ENCODE measurements around the gene MAP7D1. TPM values are rescaled to one million over a fixed set of nuclear protein-coding genes. Genes with fewer than 3 reads are reported as not detected.

Gene MAP7D1
- polyA plus RNA-seq (2013, experiment 1 of 2) = 56.9 TPM
- polyA plus RNA-seq (2013, experiment 2 of 2) = 60.4 TPM

- H3K4me3 ChIP-seq (ENCODE audit: low read length) = peak within 1 kb of the TSS; percentile 92
- H3K27me3 ChIP-seq (ENCODE audit: insufficient read depth, low read length) = peaks cover 38% of the 10 kb centered on the region
- peaks cover 18% of the 10 kb centered on the region for H3K4me1 ChIP-seq (ENCODE audit: insufficient read depth, low read length)
- H3K27ac ChIP-seq (ENCODE audit: low read depth, low read length) = peak within 1 kb of the TSS; percentile 76
- under 1% methylated on average over 88 of the region's 88 CpGs for WGBS
- H3K9ac ChIP-seq (ENCODE audit: low read depth, low read length) = peak within 1 kb of the TSS; percentile 75
- no peaks in the 10 kb centered on the region for H3K9me3 ChIP-seq (ENCODE audit: insufficient read depth, low read depth, low read length)
- no peaks in the 10 kb centered on the region for H3K36me3 ChIP-seq (ENCODE audit: insufficient read depth, low read length)
These were observed at the start of gene MAP7D1 for GRCh38 chr1:36155408-36156328. TSS of gene MAP7D1 (plus strand) at chr1:36156160. CDS start at chr1:36156418, 258 bp downstream.

DNA sequence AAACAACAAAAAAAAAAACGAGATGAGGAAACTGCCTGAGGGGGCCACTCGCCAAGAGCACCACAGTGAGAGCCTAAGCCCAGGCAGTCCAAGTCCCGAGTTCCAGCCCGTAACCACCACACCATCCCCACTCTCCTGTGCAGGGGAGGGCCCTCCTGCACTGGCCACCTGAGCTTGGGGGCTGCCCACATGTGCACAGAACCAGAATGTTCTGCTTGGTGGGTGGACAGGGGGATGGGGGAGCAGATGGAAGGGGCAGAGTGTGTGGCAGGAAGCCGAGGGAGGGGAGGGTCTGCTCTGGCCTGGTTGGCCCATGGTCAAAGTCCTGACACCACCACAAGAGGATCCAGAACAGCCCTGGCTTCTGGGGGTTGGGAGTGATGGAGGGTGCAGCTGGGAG, 49.7 kb upstream of the MAP7D1 start:
- H3K4me1 ChIP-seq (ENCODE audit: insufficient read depth, low read length) = no peaks in the 10 kb centered on the region
- WGBS = 65% methylated on average over 5 of the region's 5 CpGs

DNA sequence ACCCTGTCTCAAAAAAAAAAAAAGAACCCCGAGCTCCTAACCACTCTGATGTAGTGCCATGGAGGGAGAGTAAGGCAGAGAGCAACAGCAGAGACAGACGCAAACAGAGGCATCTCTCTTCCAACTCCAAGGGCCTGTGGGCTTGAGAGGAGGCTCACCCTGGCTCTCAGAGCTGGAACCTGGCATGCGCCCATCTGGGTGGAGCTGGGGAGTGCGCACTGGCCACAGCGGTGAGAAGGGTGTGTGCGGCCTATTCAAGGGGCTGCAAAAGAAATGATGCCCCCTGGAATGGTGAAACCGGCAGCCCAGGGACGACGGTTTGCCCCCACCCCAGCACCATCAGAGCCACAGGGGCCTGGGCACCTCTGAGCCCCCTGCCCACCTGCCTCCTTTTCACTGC, 48.6 kb upstream of the MAP7D1 start:
- no peaks in the 10 kb centered on the region for H3K9me3 ChIP-seq (ENCODE audit: insufficient read depth, low read depth, low read length)
- H3K27ac ChIP-seq (ENCODE audit: low read depth, low read length) = no peak overlapping the region

More for the DNA sequence above, 49.7 kb upstream of the MAP7D1 start:
- H3K27ac ChIP-seq (ENCODE audit: low read depth, low read length) = no peak overlapping the region
- no peaks in the 10 kb centered on the region for H3K27me3 ChIP-seq (ENCODE audit: insufficient read depth, low read length)
- no peak overlapping the region for H3K9ac ChIP-seq (ENCODE audit: low read depth, low read length)
- no peaks in the 10 kb centered on the region for H3K36me3 ChIP-seq (ENCODE audit: insufficient read depth, low read length)
- no peak overlapping the region for H3K4me3 ChIP-seq (ENCODE audit: low read length)
- H3K9me3 ChIP-seq (ENCODE audit: insufficient read depth, low read depth, low read length) = no peaks in the 10 kb centered on the region

DNA sequence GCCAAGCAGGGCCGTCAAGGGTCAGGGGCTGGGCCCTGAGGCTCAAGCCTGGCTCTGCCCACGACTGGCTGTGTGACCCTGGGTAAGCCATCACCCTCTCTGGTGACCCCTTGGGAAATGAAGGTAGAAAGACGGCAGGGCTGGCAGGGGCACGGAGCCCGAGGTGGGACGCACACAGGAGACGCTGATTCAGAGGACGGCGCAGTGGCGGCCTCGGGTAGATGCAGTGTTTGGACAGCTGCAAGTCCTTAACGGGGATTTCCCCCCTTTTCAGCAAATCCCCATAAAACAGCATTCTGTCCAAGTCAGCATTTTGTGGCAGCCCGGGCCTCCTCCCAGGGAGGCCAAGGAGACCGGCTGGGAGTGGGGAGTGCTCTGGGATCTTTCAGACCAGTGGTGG, 47.6 kb upstream of the MAP7D1 start:
- Histone ChIP-seq H3K4me1 (ENCODE audit: insufficient read depth, low read length) (no peaks in the 10 kb centered on the region), H3K27me3 (ENCODE audit: insufficient read depth, low read length) (no peaks in the 10 kb centered on the region; the same call in 1 of the 2 replicates), H3K4me3 (ENCODE audit: low read length) (no peak overlapping the region), H3K9ac (ENCODE audit: low read depth, low read length) (no peak overlapping the region), H3K27ac (ENCODE audit: low read depth, low read length) (no peak overlapping the region), H3K9me3 (ENCODE audit: insufficient read depth, low read depth, low read length) (no peaks in the 10 kb centered on the region), H3K36me3 (ENCODE audit: insufficient read depth, low read length) (no peaks in the 10 kb centered on the region)
- 93% methylated on average over 14 of the region's 14 CpGs for WGBS

More for the DNA sequence above, 48.6 kb upstream of the MAP7D1 start:
- whole genome bisulfite sequencing = 95% methylated on average over 9 of the region's 9 CpGs
- Histone ChIP-seq H3K4me3 (ENCODE audit: low read length) (no peak overlapping the region), H3K4me1 (ENCODE audit: insufficient read depth, low read length) (no peaks in the 10 kb centered on the region), H3K36me3 (ENCODE audit: insufficient read depth, low read length) (no peaks in the 10 kb centered on the region), H3K27me3 (ENCODE audit: insufficient read depth, low read length) (no peaks in the 10 kb centered on the region), H3K9ac (ENCODE audit: low read depth, low read length) (no peak overlapping the region)

GRCh38 chr1:36109041-36109679, 46.8 kb upstream of the MAP7D1 start:
- H3K9ac ChIP-seq (ENCODE audit: low read depth, low read length) = no peak overlapping the region

DNA sequence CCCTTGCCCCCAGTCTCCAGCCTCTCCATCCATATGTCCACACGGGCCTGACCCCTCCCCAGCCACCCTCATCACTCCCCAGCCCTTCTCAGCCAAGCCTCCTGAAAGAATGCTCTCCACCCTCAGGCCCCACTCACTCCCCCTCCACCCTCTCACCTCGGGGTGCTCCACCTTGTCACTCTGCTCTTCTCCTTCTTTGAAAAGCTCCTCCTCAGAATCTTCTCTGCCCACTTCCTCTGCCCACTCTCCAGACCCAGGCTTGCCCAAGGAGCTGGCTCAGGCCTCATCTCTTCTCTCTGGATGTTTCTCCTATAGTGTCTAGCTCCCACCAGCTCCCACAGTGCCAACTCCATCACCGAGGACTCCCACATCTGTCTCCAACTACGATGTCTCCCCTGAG, 44.8 kb upstream of the MAP7D1 start:
- no peak overlapping the region for H3K9ac ChIP-seq (ENCODE audit: low read depth, low read length)
- WGBS = 84% methylated on average over 4 of the region's 4 CpGs
- no peaks in the 10 kb centered on the region for H3K4me1 ChIP-seq (ENCODE audit: insufficient read depth, low read length)
- H3K27ac ChIP-seq (ENCODE audit: low read depth, low read length) = no peak overlapping the region
- H3K9me3 ChIP-seq (ENCODE audit: insufficient read depth, low read depth, low read length) = no peaks in the 10 kb centered on the region
- no peaks in the 10 kb centered on the region; the same call in 1 of the 2 replicates for H3K27me3 ChIP-seq (ENCODE audit: insufficient read depth, low read length)
- H3K4me3 ChIP-seq (ENCODE audit: low read length) = no peak overlapping the region
- H3K36me3 ChIP-seq (ENCODE audit: insufficient read depth, low read length) = no peaks in the 10 kb centered on the region

More at GRCh38 chr1:36109041-36109679, 46.8 kb upstream of the MAP7D1 start:
- WGBS = 91% methylated on average over 11 of the region's 11 CpGs
- Histone ChIP-seq H3K27ac (ENCODE audit: low read depth, low read length) (no peak overlapping the region), H3K36me3 (ENCODE audit: insufficient read depth, low read length) (no peaks in the 10 kb centered on the region), H3K4me1 (ENCODE audit: insufficient read depth, low read length) (no peaks in the 10 kb centered on the region), H3K4me3 (ENCODE audit: low read length) (no peak overlapping the region), H3K9me3 (ENCODE audit: insufficient read depth, low read depth, low read length) (no peaks in the 10 kb centered on the region), H3K27me3 (ENCODE audit: insufficient read depth, low read length) (no peaks in the 10 kb centered on the region; the same call in 1 of the 2 replicates)

GRCh38 chr1:36112823-36113222, 43.1 kb upstream of the MAP7D1 start:
- Histone ChIP-seq H3K4me3 (ENCODE audit: low read length) (no peak overlapping the region), H3K9ac (ENCODE audit: low read depth, low read length) (no peak overlapping the region), H3K4me1 (ENCODE audit: insufficient read depth, low read length) (no peaks in the 10 kb centered on the region), H3K27ac (ENCODE audit: low read depth, low read length) (no peak overlapping the region), H3K36me3 (ENCODE audit: insufficient read depth, low read length) (no peaks in the 10 kb centered on the region), H3K9me3 (ENCODE audit: insufficient read depth, low read depth, low read length) (no peaks in the 10 kb centered on the region), H3K27me3 (ENCODE audit: insufficient read depth, low read length) (no peaks in the 10 kb centered on the region; the same call in 1 of the 2 replicates)
- 90% methylated on average over 9 of the region's 9 CpGs for WGBS

- 68% methylated on average over 5 of the region's 5 CpGs for WGBS
- Histone ChIP-seq H3K36me3 (ENCODE audit: insufficient read depth, low read length) (no peaks in the 10 kb centered on the region), H3K27me3 (ENCODE audit: insufficient read depth, low read length) (no peaks in the 10 kb centered on the region; the same call in 1 of the 2 replicates), H3K9ac (ENCODE audit: low read depth, low read length) (no peak overlapping the region), H3K27ac (ENCODE audit: low read depth, low read length) (no peak overlapping the region), H3K4me3 (ENCODE audit: low read length) (no peak overlapping the region), H3K9me3 (ENCODE audit: insufficient read depth, low read depth, low read length) (no peaks in the 10 kb centered on the region), H3K4me1 (ENCODE audit: insufficient read depth, low read length) (no peaks in the 10 kb centered on the region)
These were observed 41.6 kb upstream of the MAP7D1 start for GRCh38 chr1:36114371-36114770.

DNA sequence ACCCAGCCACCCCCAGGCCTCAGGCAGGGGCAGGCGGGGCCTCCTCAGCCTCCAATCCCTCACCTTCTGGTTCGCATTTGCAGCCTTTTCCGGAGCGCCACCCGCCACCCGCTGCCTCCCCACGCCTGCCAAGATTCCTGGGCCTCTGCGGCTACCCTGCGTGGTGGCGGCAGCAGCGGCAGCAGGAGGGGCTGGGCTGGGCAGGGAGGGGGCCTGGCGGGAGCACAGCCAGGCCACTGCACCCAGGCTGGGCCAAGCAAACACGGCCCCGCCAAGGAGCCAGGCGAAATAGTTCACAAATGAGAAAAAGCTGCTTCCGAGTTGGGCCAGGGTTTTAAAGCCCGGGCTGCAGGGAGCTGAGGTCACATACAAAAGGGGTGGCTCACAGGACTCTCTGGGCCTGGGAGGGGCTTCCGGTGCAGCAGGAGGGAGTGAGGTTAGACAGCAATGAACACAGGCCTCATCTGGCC, 40.7 kb upstream of the MAP7D1 start:
- Histone ChIP-seq H3K36me3 (ENCODE audit: insufficient read depth, low read length) (no peaks in the 10 kb centered on the region), H3K9ac (ENCODE audit: low read depth, low read length) (no peak overlapping the region), H3K9me3 (ENCODE audit: insufficient read depth, low read depth, low read length) (no peaks in the 10 kb centered on the region), H3K4me1 (ENCODE audit: insufficient read depth, low read length) (no peaks in the 10 kb centered on the region), H3K27me3 (ENCODE audit: insufficient read depth, low read length) (no peaks in the 10 kb centered on the region; the same call in 1 of the 2 replicates), H3K4me3 (ENCODE audit: low read length) (no peak overlapping the region), H3K27ac (ENCODE audit: low read depth, low read length) (no peak overlapping the region)
- 76% methylated on average over 18 of the region's 18 CpGs for WGBS

DNA sequence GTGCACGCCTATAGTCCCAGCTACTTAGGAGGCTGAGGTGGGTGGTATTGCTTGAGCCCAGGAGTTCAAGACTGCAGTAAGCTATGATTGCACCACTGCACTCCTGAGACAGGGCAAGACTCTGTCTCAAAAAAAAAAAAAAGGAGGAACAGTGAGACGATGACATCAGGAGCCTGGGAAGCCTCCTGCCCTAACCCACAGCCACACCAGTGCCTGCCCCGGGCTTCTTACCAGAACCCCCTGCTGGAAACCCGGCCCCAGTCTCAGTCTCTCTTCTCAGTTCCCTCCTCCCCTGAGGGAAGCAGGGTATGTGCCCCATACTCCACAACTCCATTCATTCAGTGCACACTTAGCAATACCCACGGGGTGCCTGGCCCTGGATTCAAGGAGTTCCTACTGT, 40.0 kb upstream of the MAP7D1 start:
- Histone ChIP-seq H3K4me1 (ENCODE audit: insufficient read depth, low read length) (no peaks in the 10 kb centered on the region), H3K36me3 (ENCODE audit: insufficient read depth, low read length) (no peaks in the 10 kb centered on the region), H3K4me3 (ENCODE audit: low read length) (no peak overlapping the region), H3K27ac (ENCODE audit: low read depth, low read length) (no peak overlapping the region), H3K9me3 (ENCODE audit: insufficient read depth, low read depth, low read length) (no peaks in the 10 kb centered on the region), H3K9ac (ENCODE audit: low read depth, low read length) (no peak overlapping the region), H3K27me3 (ENCODE audit: insufficient read depth, low read length) (no peaks in the 10 kb centered on the region; the same call in 1 of the 2 replicates)
- 68% methylated on average over 5 of the region's 5 CpGs for WGBS

DNA sequence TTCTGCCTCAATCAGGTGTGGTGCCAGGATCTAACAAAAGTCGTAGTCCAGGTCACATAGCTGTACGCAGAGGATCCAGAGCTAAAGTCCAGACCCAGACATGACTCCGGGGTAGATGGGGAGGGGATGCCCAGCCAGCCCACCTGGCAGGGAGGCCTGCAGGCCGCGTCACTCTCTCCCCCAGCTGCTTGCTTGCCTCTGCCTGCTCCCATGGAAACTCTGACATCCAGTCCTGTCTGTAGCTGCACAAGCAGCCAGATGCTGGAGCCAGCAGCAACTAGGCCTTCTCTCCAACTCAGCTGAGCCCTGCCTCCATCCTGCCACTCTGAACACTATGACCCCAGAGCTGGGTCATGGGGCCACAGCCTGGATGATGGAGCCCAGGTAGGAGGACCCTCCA, 39.1 kb upstream of the MAP7D1 start:
- H3K4me1 ChIP-seq (ENCODE audit: insufficient read depth, low read length) = no peaks in the 10 kb centered on the region
- no peaks in the 10 kb centered on the region; the same call in 1 of the 2 replicates for H3K27me3 ChIP-seq (ENCODE audit: insufficient read depth, low read length)
- H3K9me3 ChIP-seq (ENCODE audit: insufficient read depth, low read depth, low read length) = no peaks in the 10 kb centered on the region
- WGBS = 89% methylated on average over 5 of the region's 5 CpGs
- H3K27ac ChIP-seq (ENCODE audit: low read depth, low read length) = no peak overlapping the region
- no peak overlapping the region for H3K9ac ChIP-seq (ENCODE audit: low read depth, low read length)
- no peaks in the 10 kb centered on the region for H3K36me3 ChIP-seq (ENCODE audit: insufficient read depth, low read length)
- H3K4me3 ChIP-seq (ENCODE audit: low read length) = no peak overlapping the region

All from HUES64 (cell line).